ENCODE results near the gene AMIGO1.

The AMIGO1 gene

DNA sequence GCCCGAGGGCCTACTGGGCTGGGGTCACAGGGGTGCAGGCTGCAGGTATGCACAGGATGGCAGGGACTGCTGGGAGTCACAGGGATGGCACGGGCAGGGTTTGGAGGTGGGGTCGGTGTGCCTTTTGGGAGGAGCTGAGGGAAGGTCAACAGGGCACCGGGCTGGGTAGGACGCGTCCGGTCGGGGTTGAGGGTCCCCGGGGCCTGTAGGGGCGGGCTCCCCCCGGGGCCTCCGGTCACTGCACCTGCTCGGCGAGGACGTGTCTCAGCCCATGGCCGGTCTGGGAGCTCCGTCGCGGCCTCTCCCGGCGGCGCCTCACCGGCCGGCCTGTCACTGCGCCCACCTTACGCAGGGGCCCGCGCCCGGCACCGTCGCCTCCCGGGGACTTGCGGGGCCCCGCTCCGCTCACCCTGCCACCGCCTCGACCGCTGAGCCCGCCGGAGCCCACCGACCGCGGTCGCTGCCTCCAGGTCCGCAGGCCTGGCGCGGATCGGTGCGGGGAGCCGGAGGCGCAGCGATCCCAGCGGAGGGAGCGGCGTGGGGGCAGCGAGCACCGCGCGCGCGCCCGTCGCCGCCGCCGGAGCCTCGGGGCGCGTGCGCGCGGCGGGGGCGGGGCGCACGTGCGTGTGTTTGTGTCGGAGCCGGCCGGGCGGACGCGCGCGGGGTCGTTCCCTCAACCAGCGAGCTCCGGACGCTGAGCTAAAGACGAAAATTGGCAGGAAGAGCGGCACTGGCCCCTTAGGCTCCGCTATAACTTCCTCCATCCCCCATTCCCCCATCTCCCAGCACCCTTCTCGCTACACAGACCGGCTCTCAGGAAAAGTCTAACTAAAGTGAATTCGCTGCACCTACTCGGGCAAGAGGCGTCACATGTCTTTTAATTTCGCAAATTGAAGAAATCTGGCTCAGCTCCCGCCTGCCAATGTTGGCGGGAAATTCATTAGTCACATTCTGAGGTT is at the start of gene AMIGO1:
Gene AMIGO1, minus strand, starts transcription at position 552 of the 959 bp plus-strand sequence. CDS start 815 bp downstream, outside the sequence.
- no peak for DNase-seq (ENCODE audit: low read depth)

DNA sequence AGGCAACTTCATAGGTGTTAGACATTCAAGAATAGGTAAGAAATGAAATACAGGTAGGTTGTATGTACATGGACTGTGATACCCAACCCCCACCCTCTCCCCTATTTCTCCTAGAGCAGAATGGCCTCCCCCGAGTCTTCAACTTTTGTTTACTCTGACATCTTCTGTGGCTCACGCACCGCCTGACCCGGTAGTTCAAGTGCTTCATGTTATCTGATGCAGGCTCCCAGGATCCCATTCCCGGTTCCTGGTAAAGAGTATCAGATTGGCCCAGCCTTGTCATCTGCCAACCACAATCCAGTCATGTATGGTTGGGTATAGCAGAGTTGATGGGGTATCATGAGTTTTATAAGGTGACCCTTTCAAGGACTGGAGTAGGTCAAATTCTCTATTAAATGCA is 48.0 kb upstream of the AMIGO1 start:
- no peak for DNase-seq (ENCODE audit: low read depth)

- DNase-seq (ENCODE audit: low read depth), result no peak
Measured at GRCh38 chr1:109556563-109556962, 47.0 kb upstream of the AMIGO1 start.

DNA sequence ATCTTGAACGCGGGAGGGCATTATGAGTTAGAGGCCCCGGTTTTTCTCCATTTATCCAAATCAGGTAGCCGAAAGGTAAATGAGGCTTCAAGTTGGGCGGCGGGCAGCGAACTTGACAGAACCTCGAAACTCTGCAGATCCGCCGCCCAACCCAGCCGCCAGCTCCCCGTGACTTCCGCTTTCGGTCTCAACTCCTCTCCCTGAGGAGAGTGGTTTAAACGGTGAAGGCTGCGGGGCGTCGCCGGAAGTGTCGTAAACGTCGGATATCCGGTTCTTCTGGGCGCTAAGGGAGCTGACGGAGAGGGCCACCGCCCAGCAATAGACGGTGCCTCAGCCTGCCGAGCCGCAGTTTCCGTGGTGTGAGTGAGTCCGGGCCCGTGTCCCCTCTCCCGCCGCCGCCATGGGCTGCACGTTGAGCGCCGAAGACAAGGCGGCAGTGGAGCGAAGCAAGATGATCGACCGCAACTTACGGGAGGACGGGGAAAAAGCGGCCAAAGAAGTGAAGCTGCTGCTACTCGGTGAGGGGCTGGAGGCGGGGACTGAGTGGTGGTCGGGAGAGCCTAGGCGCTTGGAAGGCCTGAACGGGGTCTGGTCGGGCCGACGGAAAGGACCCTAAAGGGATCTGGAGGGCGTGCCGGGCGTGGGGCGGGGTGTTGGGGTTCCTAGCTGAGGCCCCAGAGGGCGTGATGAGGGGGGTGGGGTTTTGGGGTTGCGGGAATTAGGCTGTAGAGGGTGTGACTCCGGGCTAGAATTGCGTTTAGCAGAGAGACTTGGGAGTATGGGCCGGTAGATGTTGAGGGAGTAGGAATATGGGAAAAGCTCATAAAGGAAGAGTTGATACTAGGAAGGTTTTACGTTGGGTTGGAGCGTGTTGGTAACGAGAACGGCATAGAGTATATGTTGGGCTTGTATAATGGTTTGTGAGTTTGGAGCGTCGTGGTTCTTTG is 39.1 kb upstream of the AMIGO1 start, which contains the start of gene GNAI3:
Gene GNAI3, plus strand, starts transcription at position 295 of the 947 bp plus-strand sequence. Its CDS starts 106 bp downstream, at position 401.
- DNase-seq (ENCODE audit: low read depth), result peak; percentile 94

GRCh38 chr1:109547463-109548320 is 38.2 kb upstream of the AMIGO1 start:
- DNase-seq (ENCODE audit: low read depth), result no peak

- DNase-seq (ENCODE audit: low read depth), result peak; percentile 81
Measured at GRCh38 chr1:109546311-109547109, 37.0 kb upstream of the AMIGO1 start.

GRCh38 chr1:109543988-109544735 is 34.6 kb upstream of the AMIGO1 start:
- DNase-seq (ENCODE audit: low read depth), result no peak

- no peak for DNase-seq (ENCODE audit: low read depth)
Measured at GRCh38 chr1:109543283-109543987, 33.9 kb upstream of the AMIGO1 start.

DNA sequence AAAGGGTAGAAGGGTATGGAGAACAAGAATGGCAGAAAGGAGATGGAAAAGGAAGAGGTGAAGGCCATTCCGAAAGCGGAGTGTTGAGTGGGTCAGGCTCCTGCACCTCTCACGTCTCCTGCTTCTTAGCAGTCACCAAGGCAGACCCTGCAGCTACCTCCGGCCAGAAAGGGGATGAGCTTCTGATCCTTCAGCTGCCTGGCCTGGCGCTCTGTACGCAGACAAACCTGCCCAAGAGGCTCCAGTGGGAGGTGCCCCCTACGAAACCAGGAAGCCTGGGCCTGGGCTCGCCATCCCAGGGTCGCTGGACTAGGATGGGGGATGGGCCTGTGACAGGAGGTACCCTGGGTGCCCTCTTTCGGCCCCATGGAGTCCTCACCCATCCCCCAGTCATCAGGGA is 33.1 kb upstream of the AMIGO1 start:
- DNase-seq (ENCODE audit: low read depth), result no peak

- no peak for DNase-seq (ENCODE audit: low read depth)
Measured at GRCh38 chr1:109541102-109541501, 31.6 kb upstream of the AMIGO1 start.

DNA sequence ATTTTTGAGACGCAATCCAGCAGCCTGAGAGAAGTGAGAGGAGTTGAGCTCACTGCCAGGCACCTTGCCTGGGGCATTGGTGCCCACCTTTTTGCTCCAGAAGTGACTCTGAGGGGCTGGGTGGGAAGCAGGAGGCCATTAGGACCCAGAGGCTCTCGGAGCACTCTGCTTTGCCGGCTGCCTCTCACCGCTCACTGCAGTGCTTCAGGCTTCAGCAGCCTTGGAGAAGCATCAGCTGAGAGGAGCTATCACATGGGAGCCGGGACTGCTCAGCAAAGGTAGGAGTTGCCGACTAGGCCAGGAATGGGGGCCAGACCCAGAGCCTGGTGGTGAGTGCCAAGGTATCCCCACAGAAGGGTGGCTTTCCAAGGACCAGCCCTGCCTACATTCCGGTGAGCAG is 30.1 kb upstream of the AMIGO1 start, which contains the start of gene GPR61:
Gene GPR61, plus strand, starts transcription at position 197 of the 400 bp plus-strand sequence. CDS start 3,151 bp downstream, outside the sequence.
- DNase-seq (ENCODE audit: low read depth), result no peak

- DNase-seq (ENCODE audit: low read depth), result no peak
Measured at GRCh38 chr1:109538827-109539555, 29.5 kb upstream of the AMIGO1 start.

DNA sequence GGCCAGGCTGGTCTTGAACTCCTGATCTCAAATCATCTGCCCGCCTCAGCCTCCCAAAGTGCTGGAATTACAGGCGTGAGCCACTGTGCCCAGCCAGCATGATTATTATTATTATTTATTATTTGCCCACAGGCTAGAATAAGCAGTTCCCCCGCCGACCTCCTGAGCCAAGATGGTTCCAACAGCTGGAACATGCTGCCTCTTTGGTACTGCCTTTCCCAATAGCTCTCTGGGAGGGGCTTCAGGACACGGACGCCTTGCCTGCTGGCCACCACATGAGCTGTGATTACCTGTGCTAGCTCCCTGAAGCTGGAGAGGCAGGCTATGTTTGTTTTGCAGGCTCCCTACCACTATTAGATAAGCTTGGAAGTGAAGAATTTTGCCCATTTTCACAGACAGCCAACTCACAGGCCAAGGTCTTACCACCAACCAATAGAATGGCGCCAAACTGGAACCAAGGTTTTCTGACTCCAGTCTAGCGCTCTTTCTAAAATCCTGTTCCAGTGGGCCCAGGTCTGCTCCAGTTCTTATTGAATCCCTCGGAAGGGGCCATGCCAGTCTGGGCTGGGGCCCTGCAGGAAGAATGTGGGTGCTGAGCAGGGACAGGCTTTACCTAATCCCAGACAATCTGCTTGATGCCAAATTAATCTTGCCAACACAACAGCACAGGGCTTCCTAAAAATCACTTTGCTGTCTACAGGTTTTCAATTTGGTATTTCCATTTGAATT is 28.1 kb upstream of the AMIGO1 start:
- no peak for DNase-seq (ENCODE audit: low read depth)

- DNase-seq (ENCODE audit: low read depth), result no peak
Measured at GRCh38 chr1:109535971-109536491, 26.5 kb upstream of the AMIGO1 start.

DNA sequence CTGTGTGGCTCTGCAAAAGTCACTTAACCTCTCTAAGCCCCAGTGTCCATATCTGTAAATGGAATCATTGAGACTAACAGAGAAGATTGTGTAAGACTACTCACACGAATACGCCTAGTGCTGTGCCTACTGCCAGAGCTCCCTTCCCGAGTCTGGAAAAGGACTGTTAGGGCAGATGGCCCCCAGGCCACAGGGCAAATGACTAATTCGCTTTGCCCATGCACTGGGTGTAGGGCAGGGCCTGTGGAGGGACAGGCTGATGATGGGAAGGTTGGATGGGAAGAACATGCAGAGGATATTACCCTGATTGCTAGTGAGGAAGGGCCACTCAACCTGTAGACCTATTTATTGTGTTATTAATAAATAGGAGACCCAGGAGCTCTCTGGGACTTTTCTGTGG is 26.0 kb upstream of the AMIGO1 start:
- DNase-seq (ENCODE audit: low read depth), result peak; percentile 13

- no peak for DNase-seq (ENCODE audit: low read depth)
Measured at GRCh38 chr1:109534307-109534858, 24.9 kb upstream of the AMIGO1 start.
